ENCODE results near the gene CEBPA.

DNA sequence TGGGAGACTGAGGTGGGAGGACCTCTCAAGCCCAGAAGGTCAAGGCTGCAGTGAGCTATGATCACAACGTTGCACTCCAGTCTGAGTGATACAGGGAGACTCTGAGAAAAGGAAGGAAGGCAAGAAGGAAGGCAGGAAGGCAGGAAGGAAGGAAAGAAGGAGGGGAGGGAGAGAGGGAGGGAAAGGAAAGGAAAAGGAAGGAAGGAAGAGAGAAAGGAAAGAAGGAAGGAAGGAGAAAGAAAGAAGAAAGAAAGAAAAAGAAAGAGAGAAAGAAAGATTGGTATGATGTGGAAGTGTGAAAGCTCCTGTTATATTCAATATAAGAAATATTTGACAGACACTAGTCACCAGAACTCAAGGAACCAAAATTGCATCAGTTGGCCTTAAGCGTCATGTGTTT lies 38.7 kb upstream of the CEBPA start:
- TF ChIP-seq POLR2A (IDR thresholded peaks at IDR 0.05) = no peak
- TF ChIP-seq, protein P1, sequence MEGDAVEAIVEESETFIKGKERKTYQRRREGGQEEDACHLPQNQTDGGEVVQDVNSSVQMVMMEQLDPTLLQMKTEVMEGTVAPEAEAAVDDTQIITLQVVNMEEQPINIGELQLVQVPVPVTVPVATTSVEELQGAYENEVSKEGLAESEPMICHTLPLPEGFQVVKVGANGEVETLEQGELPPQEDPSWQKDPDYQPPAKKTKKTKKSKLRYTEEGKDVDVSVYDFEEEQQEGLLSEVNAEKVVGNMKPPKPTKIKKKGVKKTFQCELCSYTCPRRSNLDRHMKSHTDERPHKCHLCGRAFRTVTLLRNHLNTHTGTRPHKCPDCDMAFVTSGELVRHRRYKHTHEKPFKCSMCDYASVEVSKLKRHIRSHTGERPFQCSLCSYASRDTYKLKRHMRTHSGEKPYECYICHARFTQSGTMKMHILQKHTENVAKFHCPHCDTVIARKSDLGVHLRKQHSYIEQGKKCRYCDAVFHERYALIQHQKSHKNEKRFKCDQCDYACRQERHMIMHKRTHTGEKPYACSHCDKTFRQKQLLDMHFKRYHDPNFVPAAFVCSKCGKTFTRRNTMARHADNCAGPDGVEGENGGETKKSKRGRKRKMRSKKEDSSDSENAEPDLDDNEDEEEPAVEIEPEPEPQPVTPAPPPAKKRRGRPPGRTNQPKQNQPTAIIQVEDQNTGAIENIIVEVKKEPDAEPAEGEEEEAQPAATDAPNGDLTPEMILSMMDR (IDR thresholded peaks at IDR 0.05) = no peak
- no peak for TF ChIP-seq POLR2AphosphoS5 (IDR thresholded peaks at IDR 0.05)

Data from prostate gland (tissue), 2 donors.